Keratinocyte (primary cell): Measurements from ENCODE around the gene GLDC.

Source experiments
- EZH2 ChIP-seq: IDR thresholded peaks from one replicate; pipeline ENCODE4 v1.6.1; 2012; ENCODE audit warnings: inconsistent platforms, mild to moderate bottlenecking, low read length, moderate library complexity
- TF ChIP-seq, protein P1 (sequence below), 3 experiments: IDR thresholded peaks in 1 of 3; conservative IDR thresholded peaks in 1 of 3; optimal IDR thresholded peaks in 1 of 3; 2 replicates in 2 of 3; 3 replicates in 1 of 3; pipeline versions ENCODE3 to v1.5.1; 2011; ENCODE audit warnings: low read length in 3 of 3, mild to moderate bottlenecking in 3 of 3, moderate library complexity in 2 of 3, control low read depth in 1 of 3, inconsistent platforms in 1 of 3; ENCODE audit not compliant: insufficient read depth in 2 of 3; ENCODE audit errors: extremely low read depth in 1 of 3

DNA sequence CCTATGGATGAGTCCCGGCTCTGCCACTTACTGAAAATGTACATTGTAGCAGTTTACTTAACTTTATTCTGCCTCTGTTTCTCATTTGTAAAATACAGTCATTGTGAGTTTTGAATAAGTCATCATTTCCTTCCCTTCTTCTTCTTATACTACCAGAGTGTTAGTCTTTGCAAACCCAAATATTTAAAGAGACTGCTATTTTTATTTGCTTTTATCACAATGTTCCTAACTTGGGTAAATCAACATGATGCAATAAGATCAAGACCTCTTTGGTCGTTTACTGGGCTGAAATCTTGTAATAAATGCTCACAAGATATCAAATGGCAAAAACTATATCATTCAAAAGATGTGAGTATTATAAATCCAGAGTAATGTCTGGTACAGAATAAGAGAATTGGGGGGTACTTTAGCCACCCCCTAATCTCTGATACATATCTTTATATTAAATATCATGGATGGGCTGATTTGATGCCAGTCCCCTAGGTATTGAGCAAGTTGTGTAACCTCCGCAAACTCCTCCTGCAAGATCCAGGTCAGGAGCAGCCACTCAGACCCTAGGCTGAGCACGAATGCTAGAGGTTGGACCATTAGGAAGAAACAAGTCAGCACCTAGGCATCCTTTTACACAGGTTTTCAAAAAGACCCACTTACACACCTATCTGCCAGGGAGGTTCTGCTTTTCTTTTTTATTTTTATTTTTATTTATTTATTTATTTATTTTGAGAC lies 13.3 kb upstream of the GLDC start:
- TF ChIP-seq, protein P1, sequence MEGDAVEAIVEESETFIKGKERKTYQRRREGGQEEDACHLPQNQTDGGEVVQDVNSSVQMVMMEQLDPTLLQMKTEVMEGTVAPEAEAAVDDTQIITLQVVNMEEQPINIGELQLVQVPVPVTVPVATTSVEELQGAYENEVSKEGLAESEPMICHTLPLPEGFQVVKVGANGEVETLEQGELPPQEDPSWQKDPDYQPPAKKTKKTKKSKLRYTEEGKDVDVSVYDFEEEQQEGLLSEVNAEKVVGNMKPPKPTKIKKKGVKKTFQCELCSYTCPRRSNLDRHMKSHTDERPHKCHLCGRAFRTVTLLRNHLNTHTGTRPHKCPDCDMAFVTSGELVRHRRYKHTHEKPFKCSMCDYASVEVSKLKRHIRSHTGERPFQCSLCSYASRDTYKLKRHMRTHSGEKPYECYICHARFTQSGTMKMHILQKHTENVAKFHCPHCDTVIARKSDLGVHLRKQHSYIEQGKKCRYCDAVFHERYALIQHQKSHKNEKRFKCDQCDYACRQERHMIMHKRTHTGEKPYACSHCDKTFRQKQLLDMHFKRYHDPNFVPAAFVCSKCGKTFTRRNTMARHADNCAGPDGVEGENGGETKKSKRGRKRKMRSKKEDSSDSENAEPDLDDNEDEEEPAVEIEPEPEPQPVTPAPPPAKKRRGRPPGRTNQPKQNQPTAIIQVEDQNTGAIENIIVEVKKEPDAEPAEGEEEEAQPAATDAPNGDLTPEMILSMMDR (optimal IDR thresholded peaks at IDR 0.05 in 1 of 3, IDR thresholded peaks at IDR 0.05 in 1 of 3, conservative IDR thresholded peaks at IDR 0.05 in 1 of 3; ENCODE audit: extremely low read depth in 1 of 3, insufficient read depth in 2 of 3, low read length in 3 of 3) = no peak
- TF ChIP-seq EZH2 = no peak
